Body of pancreas (tissue), 4 donors: ENCODE measurements around the gene SLC27A1.

Source experiments
- CTCF ChIP-seq, 7 experiments: fragments of 450-650 bp in 4 of 7; fragments of 200-600 bp in 3 of 7; sonication (generic) in 3 of 7; IDR thresholded peaks; one replicate each; pipeline ENCODE4 v1.5.1; 2016 to 2019; ENCODE audit warnings: antibody characterized with exemption in 7 of 7
- POLR2A ChIP-seq, 3 donors: fragments of 450-650 bp; IDR thresholded peaks; one replicate each; pipeline ENCODE4 v1.6.1; 2016; ENCODE audit warnings: antibody characterized with exemption in 3 of 3, mild to moderate bottlenecking in 2 of 3

GRCh38 chr19:17534767-17535166 lies 64.4 kb downstream of the SLC27A1 start:
- TF ChIP-seq POLR2A (IDR thresholded peaks at IDR 0.05), result no peak
- TF ChIP-seq CTCF (IDR thresholded peaks at IDR 0.05), result no peak
